RCC 7860 (cell line): ENCODE data around the gene INTS13.
"Not testable (repeated sequence)": the region's sequence is repeated elsewhere in the genome, so short reads cannot be mapped to it uniquely, and the experiment has no call there.

ENCODE experiments used
- DNase-seq: peaks from one replicate; pipeline ENCODE4 v3.0.0-alpha.2; 2015; ENCODE audit warnings: low spot score
- FAIRE-seq: peaks from 2 replicates; lab custom pipeline; 2012; peaks lifted over from hg19 to GRCh38; lab: Jason Lieb, UNC

Gene INTS13

GRCh38 chr12:26871985-26872384 is 65.8 kb downstream of the INTS13 start:
- FAIRE-seq (no peak), DNase-seq (no peak)

DNA sequence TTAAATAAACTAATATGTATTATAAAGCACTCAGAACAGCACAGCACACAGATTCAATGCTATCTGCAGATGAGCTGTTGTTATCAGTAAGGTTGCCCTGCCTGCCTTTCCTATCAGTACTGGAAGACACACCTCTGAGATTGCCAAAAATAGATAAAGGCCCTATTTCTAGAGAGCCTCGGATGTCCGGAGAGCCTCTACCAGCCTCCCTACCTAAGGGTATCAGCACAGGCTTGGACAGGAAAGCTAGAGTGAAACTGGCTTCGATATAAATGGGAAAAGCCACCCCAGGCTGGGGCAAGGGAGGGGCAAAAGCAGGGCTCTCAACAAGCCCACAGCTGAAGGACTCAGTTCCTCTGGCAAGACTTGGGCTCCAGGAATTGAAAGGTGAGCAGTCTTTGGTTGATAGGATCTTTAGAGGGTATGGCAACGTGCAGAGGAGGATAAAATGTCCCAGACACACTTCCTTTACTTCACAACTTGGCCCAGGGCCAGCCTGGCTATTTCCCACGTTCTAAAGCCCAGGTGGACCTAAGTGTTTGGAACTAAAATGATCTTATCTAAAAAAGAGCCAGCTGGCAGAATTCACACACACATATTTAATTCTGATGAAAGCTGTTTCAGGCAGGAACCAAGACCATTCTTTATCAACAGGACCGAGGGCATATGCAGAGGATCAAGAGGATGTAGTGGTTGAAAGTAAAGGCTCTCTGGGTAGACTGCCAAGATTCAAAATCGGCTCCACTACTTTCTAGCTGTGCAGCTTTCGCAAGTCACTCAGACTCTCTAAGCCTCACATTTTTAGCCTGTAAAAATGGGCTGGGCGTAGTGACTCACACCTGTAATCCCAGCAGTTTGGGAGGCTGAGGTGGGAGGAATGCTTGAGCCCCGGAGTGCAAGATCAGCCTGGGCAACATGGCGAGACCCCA is 67.0 kb downstream of the INTS13 start:
- DNase-seq (no peak), FAIRE-seq (no peak)

DNA sequence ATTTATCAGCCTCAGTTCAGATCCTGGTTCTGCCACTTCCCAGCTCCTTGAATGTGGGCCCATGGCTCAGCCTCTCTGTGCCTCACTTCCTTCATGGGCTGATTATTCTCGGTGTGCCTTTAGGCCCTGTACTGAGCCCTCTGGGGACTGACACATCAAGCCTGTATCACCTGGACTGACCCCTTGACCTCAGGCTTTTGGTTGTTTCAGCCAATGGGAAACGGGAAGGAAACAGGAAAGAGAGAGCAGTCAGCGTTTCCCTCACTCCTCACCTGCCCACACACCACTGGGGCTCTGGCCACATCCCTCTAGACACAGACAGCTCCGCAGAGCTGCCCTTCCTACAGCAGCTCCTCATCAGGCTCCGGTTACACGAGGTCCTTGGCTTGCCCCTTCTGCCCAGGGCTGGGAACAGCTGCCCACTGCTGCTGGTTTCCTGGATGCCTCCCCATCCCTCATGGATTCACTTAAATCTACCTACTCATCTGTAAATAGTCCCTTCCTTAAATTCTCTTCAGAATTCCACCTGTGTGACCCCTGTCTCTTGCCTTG is 67.8 kb downstream of the INTS13 start:
- no peak for DNase-seq
- FAIRE-seq = no peak

- FAIRE-seq (no peak), DNase-seq (no peak)
These were observed 68.7 kb downstream of the INTS13 start for GRCh38 chr12:26869104-26869494.

GRCh38 chr12:26868447-26869103 is 69.2 kb downstream of the INTS13 start:
- DNase-seq (no peak), FAIRE-seq (no peak)

GRCh38 chr12:26867080-26867479 is 70.7 kb downstream of the INTS13 start:
- DNase-seq = no peak

DNA sequence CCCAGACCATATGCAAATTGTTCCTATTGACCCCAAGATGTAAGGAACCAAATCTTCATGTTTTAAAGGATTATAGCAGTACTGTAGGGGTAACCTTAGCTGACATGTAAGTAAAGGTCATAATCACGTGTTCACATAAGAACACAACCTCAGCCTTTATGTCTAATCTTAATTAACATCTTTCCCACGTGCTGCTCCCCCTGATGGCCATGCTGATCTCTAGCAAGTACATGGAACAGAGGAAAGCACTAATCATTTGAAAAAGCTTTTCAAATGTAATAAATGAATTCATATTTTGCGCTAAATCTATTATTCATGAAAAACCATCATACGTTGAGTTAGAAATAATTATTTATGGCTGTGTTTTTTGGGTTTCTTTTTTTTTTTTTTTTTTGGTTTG is 74.3 kb downstream of the INTS13 start:
- no peak for DNase-seq

More at GRCh38 chr12:26867080-26867479, 70.7 kb downstream of the INTS13 start:
- no peak for FAIRE-seq

GRCh38 chr12:26862787-26863186 is 75.0 kb downstream of the INTS13 start:
- not testable (repeated sequence) for FAIRE-seq, DNase-seq

More for the DNA sequence above, 74.3 kb downstream of the INTS13 start:
- FAIRE-seq = no peak

DNA sequence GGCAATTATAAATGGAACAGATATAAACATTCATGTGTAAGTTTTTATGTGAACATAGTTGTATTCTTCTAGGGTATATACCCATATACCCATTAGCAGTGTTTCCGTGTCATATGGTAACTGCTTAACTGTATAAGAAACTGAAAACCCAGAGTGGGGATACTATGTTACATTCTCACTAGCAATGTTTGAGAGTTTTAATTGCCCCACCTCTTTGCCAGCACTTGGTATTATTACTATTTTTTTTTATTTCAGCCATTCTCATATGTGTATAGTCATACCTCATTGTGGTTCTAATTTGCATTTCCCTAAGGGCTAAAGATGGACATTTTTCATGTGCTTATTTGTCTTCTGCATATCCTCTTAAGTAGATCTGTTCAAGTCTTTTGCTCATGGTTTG is 76.1 kb downstream of the INTS13 start:
- FAIRE-seq (no peak), DNase-seq (no peak)

- FAIRE-seq = no peak
- no peak for DNase-seq
These were observed 80.2 kb downstream of the INTS13 start for GRCh38 chr12:26857465-26858176.

DNA sequence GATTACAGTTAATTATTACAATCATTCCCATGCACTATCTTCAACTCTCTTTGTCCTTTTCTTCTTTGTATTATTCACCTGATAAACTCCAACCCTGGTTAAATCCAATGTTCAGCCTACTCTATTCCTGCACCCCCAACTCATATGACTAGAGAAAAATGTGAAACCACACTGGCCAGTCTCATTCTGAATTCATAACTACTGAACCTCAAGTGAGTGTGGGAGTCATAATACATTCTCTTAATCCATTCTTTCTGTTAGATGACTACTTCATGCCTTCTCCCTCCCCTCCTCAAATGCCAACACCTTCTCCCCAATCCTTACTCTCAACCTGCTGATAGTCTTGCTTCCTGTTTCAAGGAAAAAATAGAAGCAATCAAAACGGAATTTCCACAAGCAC is 82.4 kb downstream of the INTS13 start:
- no peak for FAIRE-seq
- DNase-seq = no peak
